HG02623 (cell line): Measurements from ENCODE around the gene HSD3B2.
"Not testable (repeated sequence)": the region's sequence is repeated elsewhere in the genome, so short reads cannot be mapped to it uniquely, and the experiment has no call there.

Experiments
- ATAC-seq: cut with Tn5 transposase; IDR thresholded peaks from one replicate; pipeline ENCODE4 v1.9.1; 2021; ENCODE audit warnings: moderate library complexity; ENCODE audit not compliant: unreplicated experiment

Gene HSD3B2

GRCh38 chr1:119414950-119415349, at the start of gene HSD3B2:
HSD3B2 (plus strand) TSS chr1:119415150; CDS start chr1:119415420, 270 bp downstream.
- ATAC-seq, result no peak

GRCh38 chr1:119366424-119366823, 48.5 kb upstream of the HSD3B2 start:
- ATAC-seq, result no peak

- ATAC-seq, result no peak
These were observed 47.4 kb upstream of the HSD3B2 start for GRCh38 chr1:119367432-119368124.

- no peak for ATAC-seq
These were observed 46.4 kb upstream of the HSD3B2 start, which contains the start of gene HAO2 for GRCh38 chr1:119368554-119368953. HAO2 (plus strand) TSS chr1:119368785; CDS start chr1:119381086, 12,301 bp downstream.

- no peak for ATAC-seq
These were observed 44.2 kb upstream of the HSD3B2 start for GRCh38 chr1:119370748-119371147.

GRCh38 chr1:119371815-119372214, 43.1 kb upstream of the HSD3B2 start:
- ATAC-seq, result no peak

GRCh38 chr1:119372503-119373086, 42.4 kb upstream of the HSD3B2 start:
- no peak for ATAC-seq

GRCh38 chr1:119373465-119373864, 41.5 kb upstream of the HSD3B2 start:
- peak; percentile 40 for ATAC-seq

- ATAC-seq, result no peak
These were observed 40.6 kb upstream of the HSD3B2 start for GRCh38 chr1:119374208-119374874.

- ATAC-seq, result no peak
These were observed 39.6 kb upstream of the HSD3B2 start for GRCh38 chr1:119375366-119375765.

- ATAC-seq, result no peak
These were observed 38.4 kb upstream of the HSD3B2 start for GRCh38 chr1:119376594-119376993.

GRCh38 chr1:119377594-119377993, 37.4 kb upstream of the HSD3B2 start:
- ATAC-seq, result not testable (repeated sequence)

- no peak for ATAC-seq
These were observed 35.8 kb upstream of the HSD3B2 start for GRCh38 chr1:119379117-119379516.

- ATAC-seq, result no peak
These were observed 34.6 kb upstream of the HSD3B2 start for GRCh38 chr1:119380304-119380703.

GRCh38 chr1:119380983-119381662, 33.8 kb upstream of the HSD3B2 start:
- ATAC-seq, result no peak

- no peak for ATAC-seq
These were observed 30.4 kb upstream of the HSD3B2 start for GRCh38 chr1:119384591-119384990.

- no peak for ATAC-seq
These were observed 29.3 kb upstream of the HSD3B2 start for GRCh38 chr1:119385650-119386049.

- no peak for ATAC-seq
These were observed 27.1 kb upstream of the HSD3B2 start for GRCh38 chr1:119387858-119388257.

GRCh38 chr1:119388450-119388849, 26.5 kb upstream of the HSD3B2 start:
- no peak for ATAC-seq

- no peak for ATAC-seq
These were observed 24.4 kb upstream of the HSD3B2 start for GRCh38 chr1:119390526-119390925.

- ATAC-seq, result no peak
These were observed 23.2 kb upstream of the HSD3B2 start for GRCh38 chr1:119391749-119392148.
